Heart left ventricle (tissue), 13 donors: ENCODE measurements around the gene TPRG1L.

ENCODE experiments used
- POLR2A ChIP-seq, 2 donors: fragments of 450-650 bp; IDR thresholded peaks; one replicate each; pipeline ENCODE4 v1.6.1; 2017; ENCODE audit warnings: antibody characterized with exemption in 2 of 2, mild to moderate bottlenecking in 2 of 2, moderate library complexity in 2 of 2
- TF ChIP-seq, protein P1 (sequence below), 12 donors: fragments of 200-600 bp; sonication (generic) in 4 of 12; IDR thresholded peaks; one replicate each; pipeline versions ENCODE4 v1.5.0 to v1.8.0; 2018 to 2022; ENCODE audit warnings: antibody characterized with exemption in 12 of 12, mild to moderate bottlenecking in 5 of 12
- donor health status: ischemic (EF 13 %, LVEDD 7.1; RV severe dilation, severe dysfunction).
- donor health status: DM: no; HTN: yes; CAD: no.
- donor health status: DM: no; HTN: no; CAD: no.
- donor health status: ischemic (EF 25% LVEDD 6.9; RV normal size, moderate dysfunction).
- donor health status: ischemic (EF 25% LVEDD 5.7; RV mildly dilated, moderate dysfunction).
- donor health status: ischemic (EF 35%, LVEDD 5.7; RV mildly dilated, moderate dysfunction).
- donor health status: nonischemic (EF 11% LVEDD 7.7; RV severe dilation, severe dysfunction).
- donor health status: DM: yes; HTN: yes; CAD: no.
- donor health status: PGD.
- donor health status: ischemic (EF 29% LVEDD 5.4; RV normal size, mild dysfunction).
- donor health status: nonischemic (EF 23%, LVEDD 6.1; RV moderate dilation, normal function).

DNA sequence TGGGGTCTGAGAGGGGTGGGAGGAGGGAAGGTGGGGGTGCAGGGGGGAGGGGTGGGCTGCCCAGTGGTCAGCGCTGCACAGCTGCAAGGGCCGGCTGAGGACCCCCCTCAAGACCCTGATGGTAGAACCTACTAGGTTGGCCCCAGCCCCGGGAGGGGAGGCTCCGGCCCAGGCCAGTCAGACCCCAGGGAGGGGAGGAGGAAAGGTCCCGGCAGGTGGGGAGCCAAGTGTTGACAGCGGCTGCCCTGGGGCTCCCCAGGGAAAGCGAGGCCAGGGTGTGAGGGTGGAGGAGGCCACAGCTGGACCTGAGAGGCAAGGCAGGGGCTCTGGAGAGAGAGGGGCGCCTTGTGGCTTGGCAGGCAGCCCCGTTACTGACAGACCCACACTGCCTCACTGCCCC lies 44.6 kb upstream of the TPRG1L start:
- TF ChIP-seq POLR2A (IDR thresholded peaks at IDR 0.05), result no peak
- TF ChIP-seq, protein P1, sequence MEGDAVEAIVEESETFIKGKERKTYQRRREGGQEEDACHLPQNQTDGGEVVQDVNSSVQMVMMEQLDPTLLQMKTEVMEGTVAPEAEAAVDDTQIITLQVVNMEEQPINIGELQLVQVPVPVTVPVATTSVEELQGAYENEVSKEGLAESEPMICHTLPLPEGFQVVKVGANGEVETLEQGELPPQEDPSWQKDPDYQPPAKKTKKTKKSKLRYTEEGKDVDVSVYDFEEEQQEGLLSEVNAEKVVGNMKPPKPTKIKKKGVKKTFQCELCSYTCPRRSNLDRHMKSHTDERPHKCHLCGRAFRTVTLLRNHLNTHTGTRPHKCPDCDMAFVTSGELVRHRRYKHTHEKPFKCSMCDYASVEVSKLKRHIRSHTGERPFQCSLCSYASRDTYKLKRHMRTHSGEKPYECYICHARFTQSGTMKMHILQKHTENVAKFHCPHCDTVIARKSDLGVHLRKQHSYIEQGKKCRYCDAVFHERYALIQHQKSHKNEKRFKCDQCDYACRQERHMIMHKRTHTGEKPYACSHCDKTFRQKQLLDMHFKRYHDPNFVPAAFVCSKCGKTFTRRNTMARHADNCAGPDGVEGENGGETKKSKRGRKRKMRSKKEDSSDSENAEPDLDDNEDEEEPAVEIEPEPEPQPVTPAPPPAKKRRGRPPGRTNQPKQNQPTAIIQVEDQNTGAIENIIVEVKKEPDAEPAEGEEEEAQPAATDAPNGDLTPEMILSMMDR (IDR thresholded peaks at IDR 0.05), result no peak
